VCaP (cell line): ENCODE data around the gene ORC1.

ENCODE experiments used
- H3K27ac ChIP-seq: fragments of 450-650 bp; 2 replicates; pipeline ENCODE4 v1.5.1; 2017
- CTCF ChIP-seq: fragments of 450-650 bp; conservative IDR thresholded peaks from 2 replicates; pipeline ENCODE4 v1.5.1; 2017; ENCODE audit warnings: mild to moderate bottlenecking, moderate library complexity

Gene ORC1

GRCh38 chr1:52343979-52344378 lies 60.2 kb downstream of the ORC1 start:
- no peak overlapping the region for H3K27ac ChIP-seq
- no peak for TF ChIP-seq CTCF

- H3K27ac ChIP-seq, result no peak overlapping the region
- no peak for TF ChIP-seq CTCF
Measured at GRCh38 chr1:52341655-52342260, 62.5 kb downstream of the ORC1 start.

- no peak overlapping the region for H3K27ac ChIP-seq
- TF ChIP-seq CTCF, result no peak
Measured at GRCh38 chr1:52337439-52337838, 66.8 kb downstream of the ORC1 start.

- H3K27ac ChIP-seq, result no peak overlapping the region
- no peak for TF ChIP-seq CTCF
Measured at GRCh38 chr1:52334906-52335528, 69.2 kb downstream of the ORC1 start.

GRCh38 chr1:52332411-52332810 lies 71.8 kb downstream of the ORC1 start:
- no peak for TF ChIP-seq CTCF
- H3K27ac ChIP-seq, result no peak overlapping the region

GRCh38 chr1:52328615-52329014 lies 75.6 kb downstream of the ORC1 start:
- H3K27ac ChIP-seq, result no peak overlapping the region
- TF ChIP-seq CTCF, result no peak

GRCh38 chr1:52325786-52326185 lies 78.4 kb downstream of the ORC1 start:
- TF ChIP-seq CTCF, result no peak

More at GRCh38 chr1:52325786-52326185, 78.4 kb downstream of the ORC1 start:
- H3K27ac ChIP-seq, result no peak overlapping the region
